Esophagus squamous epithelium (tissue), 5 donors: ENCODE results near the gene DNAJC18. TPM values are rescaled to one million over a fixed set of nuclear protein-coding genes. Genes with fewer than 3 reads are reported as not detected.

Source experiments
- DNase-seq: peaks from one replicate; lab custom pipeline; 2025; lab: John Stamatoyannopoulos, UW
- H3K27ac ChIP-seq, 4 donors: fragments of 200-600 bp; sonication (generic); one replicate each; pipeline ENCODE4 v1.5.1; 2016 to 2019; ENCODE audit warnings: mild to moderate bottlenecking in 1 of 4
- H3K27me3 ChIP-seq, 4 donors: fragments of 200-600 bp; sonication (generic); 1 replicate in 3 of 4; 2 replicates in 1 of 4; pipeline versions ENCODE4 v1.5.1 to v1.6.0; 2017 to 2021; ENCODE audit warnings: antibody characterized with exemption in 1 of 4
- H3K36me3 ChIP-seq, 3 donors: fragments of 200-600 bp; sonication (generic); one replicate each; pipeline ENCODE4 v1.5.1; 2016 to 2019
- H3K4me1 ChIP-seq, 3 donors: fragments of 200-600 bp; sonication (generic); one replicate each; pipeline ENCODE4 v1.5.1; 2017 to 2019
- H3K4me3 ChIP-seq, 4 donors: fragments of 200-600 bp; sonication (generic); 1 replicate in 3 of 4; 2 replicates in 1 of 4; pipeline ENCODE4 v1.5.1; 2016 to 2019; ENCODE audit warnings: mild to moderate bottlenecking in 2 of 4, moderate library complexity in 1 of 4
- H3K9me3 ChIP-seq, 3 donors: fragments of 200-600 bp; sonication (generic); one replicate each; pipeline ENCODE4 v1.5.1; 2016 to 2019
- POLR2A ChIP-seq, 4 donors: fragments of 450-650 bp; IDR thresholded peaks; one replicate each; pipeline ENCODE4 v1.6.1; 2017; ENCODE audit warnings: antibody characterized with exemption in 4 of 4, mild to moderate bottlenecking in 4 of 4, moderate library complexity in 3 of 4
- WGBS, 2 donors: methylation state at CpG; one replicate each; pipeline ENCODE4 v1.1.5; 2018; 5-methylcytosine and 5-hydroxymethylcytosine counted together
- intact Hi-C: fragments of 100-400 bp; cut with DNase I; formaldehyde crosslinking; loops from one replicate; pipeline ENCODE4 v1.15.0; 2022
- total RNA-seq, 4 donors: library from RNA; depleted of rRNA; stranded (reverse); fragments of >200 nt; gene quantifications; one replicate each; pipeline ENCODE4 v1.1.0, GENCODE V29; 2016
- TF ChIP-seq, protein P1 (sequence below), 6 experiments: fragments of 450-650 bp in 4 of 6; fragments of 200-600 bp in 2 of 6; sonication (generic) in 2 of 6; IDR thresholded peaks; one replicate each; pipeline ENCODE4 v1.5.1; 2016 to 2019; ENCODE audit warnings: antibody characterized with exemption in 6 of 6, mild to moderate bottlenecking in 4 of 6, moderate library complexity in 4 of 6
- donor health status: DM: yes; HTN: yes; CAD: no.

DNAJC18 gene
- total RNA-seq, 4 donors from 2014 or later, result 0.53 to 6.9 (median 3.9) TPM

DNA sequence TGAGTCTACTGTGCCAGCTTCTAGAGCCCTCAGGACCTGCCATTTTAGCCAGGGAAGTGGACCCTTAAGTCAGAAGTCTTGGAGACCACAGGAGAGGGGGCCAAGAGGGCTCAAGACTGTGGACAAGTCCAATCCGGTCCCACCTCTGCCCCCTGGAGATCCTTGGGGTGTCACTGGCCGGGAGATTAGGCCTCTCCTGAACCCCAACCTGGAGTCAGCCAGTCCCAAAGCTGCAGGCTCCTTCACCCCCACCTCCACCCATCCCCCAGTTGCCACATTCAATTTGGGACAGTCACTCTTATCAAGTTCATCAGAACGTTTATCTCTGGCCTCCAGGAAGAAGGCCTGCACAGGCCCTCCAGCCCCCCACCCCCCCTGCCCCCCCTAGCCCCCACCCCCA, 56.5 kb downstream of the DNAJC18 start:
- DNase-seq, result no peak

DNA sequence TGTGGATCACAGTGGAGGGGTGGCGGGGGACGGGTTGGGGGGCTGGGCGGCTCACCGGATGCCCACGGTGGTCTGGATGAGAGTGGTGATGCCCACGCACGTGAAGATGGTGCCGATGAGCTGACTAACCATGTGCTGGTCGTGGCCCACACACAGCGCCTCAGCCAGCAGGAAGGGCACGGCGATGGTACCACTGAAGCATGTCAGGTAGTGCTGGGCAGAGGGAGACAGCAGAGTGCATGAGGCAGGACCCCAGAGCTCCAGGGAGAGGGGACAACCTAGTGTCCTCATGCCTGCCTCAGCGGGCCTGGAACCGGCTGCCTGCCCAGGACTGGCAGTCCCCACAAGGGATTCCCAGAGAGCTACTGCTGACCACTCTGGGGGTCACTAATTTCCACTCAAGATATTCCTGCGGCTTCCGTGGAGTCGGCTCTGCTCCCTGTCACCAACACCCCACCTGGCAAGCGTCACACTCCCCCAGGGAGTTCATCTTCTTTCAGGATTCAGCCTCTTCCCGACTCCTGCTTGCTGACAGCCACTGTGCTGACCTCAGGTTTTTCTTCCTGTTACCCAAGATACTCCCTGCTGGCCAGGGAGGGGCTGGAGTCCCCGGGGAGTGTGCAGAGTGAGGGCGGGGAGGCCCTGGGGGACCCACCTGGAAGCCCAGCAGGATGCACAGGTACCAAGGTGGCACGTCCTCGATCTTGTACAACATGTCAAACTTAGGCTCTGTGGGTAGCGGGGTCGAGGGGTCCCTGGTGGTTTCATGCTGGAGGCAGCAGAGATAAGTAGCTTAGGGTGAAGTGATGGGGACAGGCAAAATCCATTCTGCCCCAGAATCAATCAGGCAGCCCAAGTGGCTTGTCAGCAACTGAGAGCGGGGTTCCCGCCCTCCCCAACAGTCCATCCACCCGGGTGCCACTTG, 57.2 kb downstream of the DNAJC18 start:
- peaks cover 25 to 44% (median 26%) of the 10 kb centered on the region in 3 donors for H3K4me1 ChIP-seq
- H3K36me3 ChIP-seq, result no peaks in the 10 kb centered on the region
- no peaks in the 10 kb centered on the region for H3K27me3 ChIP-seq
- no peak for DNase-seq
- no peaks in the 10 kb centered on the region for H3K9me3 ChIP-seq
- no peak overlapping the region for H3K4me3 ChIP-seq
- no peak for TF ChIP-seq POLR2A (IDR thresholded peaks at IDR 0.05)
- TF ChIP-seq, protein P1, sequence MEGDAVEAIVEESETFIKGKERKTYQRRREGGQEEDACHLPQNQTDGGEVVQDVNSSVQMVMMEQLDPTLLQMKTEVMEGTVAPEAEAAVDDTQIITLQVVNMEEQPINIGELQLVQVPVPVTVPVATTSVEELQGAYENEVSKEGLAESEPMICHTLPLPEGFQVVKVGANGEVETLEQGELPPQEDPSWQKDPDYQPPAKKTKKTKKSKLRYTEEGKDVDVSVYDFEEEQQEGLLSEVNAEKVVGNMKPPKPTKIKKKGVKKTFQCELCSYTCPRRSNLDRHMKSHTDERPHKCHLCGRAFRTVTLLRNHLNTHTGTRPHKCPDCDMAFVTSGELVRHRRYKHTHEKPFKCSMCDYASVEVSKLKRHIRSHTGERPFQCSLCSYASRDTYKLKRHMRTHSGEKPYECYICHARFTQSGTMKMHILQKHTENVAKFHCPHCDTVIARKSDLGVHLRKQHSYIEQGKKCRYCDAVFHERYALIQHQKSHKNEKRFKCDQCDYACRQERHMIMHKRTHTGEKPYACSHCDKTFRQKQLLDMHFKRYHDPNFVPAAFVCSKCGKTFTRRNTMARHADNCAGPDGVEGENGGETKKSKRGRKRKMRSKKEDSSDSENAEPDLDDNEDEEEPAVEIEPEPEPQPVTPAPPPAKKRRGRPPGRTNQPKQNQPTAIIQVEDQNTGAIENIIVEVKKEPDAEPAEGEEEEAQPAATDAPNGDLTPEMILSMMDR (IDR thresholded peaks at IDR 0.05), result no peak
- 82 to 100% methylated on average over 4 to 14 of the region's 28 CpGs for WGBS, 2 donors
- intact Hi-C loops, result no loop called here
- no peak overlapping the region for H3K27ac ChIP-seq

More for the DNA sequence above, 56.5 kb downstream of the DNAJC18 start:
- intact Hi-C loops, result no loop called here
- 54% methylated on average over 3 of the region's 3 CpGs; no CpG with 5 or more reads in 1 of the 2 donors for whole genome bisulfite sequencing, 2 donors
- no peak overlapping the region for H3K27ac ChIP-seq
- no peak for TF ChIP-seq POLR2A (IDR thresholded peaks at IDR 0.05)
- TF ChIP-seq, protein P1 (IDR thresholded peaks at IDR 0.05), result no peak
- no peak overlapping the region for H3K4me3 ChIP-seq
- no peaks in the 10 kb centered on the region for H3K27me3 ChIP-seq
- H3K36me3 ChIP-seq, result no peaks in the 10 kb centered on the region
- H3K9me3 ChIP-seq, result no peaks in the 10 kb centered on the region
- peaks cover 25 to 45% (median 26%) of the 10 kb centered on the region in 3 donors for H3K4me1 ChIP-seq

DNA sequence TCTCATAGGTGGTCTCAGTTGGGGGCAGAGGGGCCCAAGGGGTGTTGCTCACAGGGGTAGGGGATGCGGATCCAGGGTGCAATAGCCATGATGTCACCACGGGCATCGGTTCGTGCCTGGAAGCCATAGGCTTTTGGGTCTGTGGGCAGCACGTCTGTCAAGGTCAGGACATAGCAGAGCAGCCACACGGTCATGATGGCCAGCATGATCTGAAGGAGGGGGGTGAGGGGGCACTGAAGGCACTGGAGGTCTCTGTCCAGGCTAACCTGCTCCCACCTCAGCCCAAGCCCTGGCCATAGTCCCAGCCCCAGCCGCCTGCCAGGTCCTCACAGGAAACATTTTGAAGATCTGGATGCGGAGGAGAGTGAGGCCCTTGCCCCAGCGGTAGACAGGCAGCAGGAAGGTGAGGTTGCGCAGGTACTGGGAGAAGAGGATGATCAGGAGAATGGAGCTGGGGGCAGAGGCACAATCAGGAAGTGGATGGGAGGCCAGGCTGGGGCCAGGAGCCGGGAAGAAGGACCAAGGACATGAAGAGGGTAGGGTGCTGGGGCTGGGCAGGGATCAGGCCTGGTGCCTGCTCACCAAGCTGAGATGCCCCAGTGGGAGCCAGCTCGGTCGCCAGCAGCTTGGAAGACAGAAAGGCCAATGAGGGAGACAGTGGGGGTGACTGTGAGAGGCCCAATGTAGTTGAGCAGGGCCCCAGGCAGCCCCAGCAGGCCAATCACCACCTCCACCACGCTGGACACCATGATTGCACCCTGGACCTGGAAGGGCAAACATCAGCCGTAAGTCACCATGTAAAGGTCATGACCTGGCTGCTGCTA, 59.5 kb downstream of the DNAJC18 start:
- intact Hi-C loops, result no loop called here
- WGBS, 2 donors, result 80 to 92% methylated on average over 11 to 13 of the region's 15 CpGs
- H3K36me3 ChIP-seq, result peaks cover 0 to 6% (median 0%) of the 10 kb centered on the region in 3 donors

DNA sequence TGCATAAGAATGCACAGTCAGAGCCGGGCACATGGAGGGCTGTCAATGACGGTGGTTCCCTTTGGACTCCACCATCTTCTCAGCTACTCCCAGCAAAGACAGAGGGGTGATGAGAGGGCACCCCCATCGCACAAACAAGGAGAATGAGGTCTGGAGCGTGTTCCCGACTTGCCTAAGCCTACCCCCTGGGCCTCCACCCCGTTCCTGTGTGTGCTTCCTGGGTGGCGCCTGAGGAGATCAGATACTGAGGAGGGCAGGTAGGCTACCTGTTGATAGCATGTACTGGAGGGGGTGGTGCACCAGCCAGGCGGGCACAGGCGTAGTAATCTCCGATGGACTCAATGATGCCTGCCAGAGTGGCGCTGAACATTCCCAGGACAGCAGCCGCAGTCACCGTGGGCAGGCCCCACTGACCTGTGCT, 60.4 kb downstream of the DNAJC18 start:
- Histone ChIP-seq H3K27ac (no peak overlapping the region), H3K27me3 (no peaks in the 10 kb centered on the region), H3K9me3 (no peaks in the 10 kb centered on the region), H3K36me3 (peaks cover 0 to 6% (median 0%) of the 10 kb centered on the region in 3 donors), H3K4me3 (no peak overlapping the region), H3K4me1 (peaks cover 5 to 27% (median 9%) of the 10 kb centered on the region in 3 donors)
- TF ChIP-seq POLR2A (IDR thresholded peaks at IDR 0.05), result no peak
- TF ChIP-seq, protein P1 (IDR thresholded peaks at IDR 0.05), result no peak
- intact Hi-C loops, result no loop called here
- 61 to 72% methylated on average over 3 to 4 of the region's 13 CpGs for WGBS, 2 donors
- DNase-seq, result no peak

More for the DNA sequence above, 59.5 kb downstream of the DNAJC18 start:
- no peak for DNase-seq
- Histone ChIP-seq H3K27ac (no peak overlapping the region), H3K4me1 (peaks cover 13 to 30% (median 16%) of the 10 kb centered on the region in 3 donors), H3K4me3 (no peak overlapping the region), H3K27me3 (no peaks in the 10 kb centered on the region), H3K9me3 (no peaks in the 10 kb centered on the region)
- TF ChIP-seq, protein P1 (IDR thresholded peaks at IDR 0.05), result no peak
